Dermis blood vessel endothelial cell (primary cell): ENCODE measurements around the gene OSBPL2. TPM values are rescaled to one million over a fixed set of nuclear protein-coding genes. Genes with fewer than 3 reads are reported as not detected.

ENCODE experiments used
- DNase-seq: peaks from one replicate; pipeline ENCODE4 v3.0.0; 2010
- total RNA-seq: library from RNA; depleted of rRNA; stranded (reverse); fragments of >200 nt; gene quantifications from 2 replicates; pipeline ENCODE4 v1.2.3, GENCODE V29; 2014

OSBPL2 gene
- total RNA-seq, 1 donor from 2014 or later: 35.7 TPM

DNA sequence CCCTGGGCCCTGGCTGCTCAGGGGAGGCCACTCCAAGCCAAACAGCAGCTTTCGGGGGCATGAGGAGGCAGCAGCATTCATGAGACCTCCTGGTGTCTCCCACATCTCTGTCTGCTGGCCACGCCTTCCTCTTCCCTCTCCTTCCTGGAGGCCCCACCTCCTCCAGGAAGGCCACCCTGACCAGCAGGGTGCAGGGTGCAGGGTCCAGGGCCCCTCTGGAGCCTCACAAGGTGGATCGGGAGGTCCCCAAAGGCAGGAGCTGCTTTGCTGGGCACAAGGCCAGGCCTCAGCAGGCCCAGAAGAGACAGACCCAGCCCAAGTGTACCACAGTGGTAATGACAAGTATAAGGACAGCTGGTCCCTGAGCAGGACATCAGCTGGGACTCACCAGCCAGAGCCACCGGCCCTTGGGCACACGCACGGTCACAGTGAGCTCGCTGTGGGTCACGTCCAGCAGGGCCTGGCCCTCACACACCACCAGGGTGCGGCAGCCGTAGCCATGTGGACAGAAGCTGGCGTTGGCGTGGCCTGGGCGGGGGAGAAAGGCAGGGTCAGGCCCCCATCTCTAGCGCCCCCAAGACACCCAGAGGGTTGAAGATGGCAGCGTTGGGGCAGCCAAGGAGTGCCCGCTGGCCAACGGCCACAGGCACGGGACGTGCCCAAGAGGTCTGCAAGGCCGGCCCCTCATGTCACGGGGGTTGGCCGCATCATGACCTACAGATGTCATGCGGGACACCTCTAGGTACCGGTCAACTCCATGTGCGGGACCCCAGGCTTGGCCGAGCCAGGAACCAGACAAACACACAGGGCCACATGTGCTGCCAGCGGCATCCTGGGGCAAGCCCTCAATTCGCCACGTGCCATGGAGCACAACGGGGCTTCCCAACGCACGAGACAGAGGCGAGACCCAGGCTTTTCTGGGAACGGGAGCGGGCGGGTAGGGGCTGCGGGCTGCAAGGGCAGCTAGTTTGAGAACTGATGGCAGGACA, 91.4 kb downstream of the OSBPL2 start:
- DNase-seq: no peak

DNA sequence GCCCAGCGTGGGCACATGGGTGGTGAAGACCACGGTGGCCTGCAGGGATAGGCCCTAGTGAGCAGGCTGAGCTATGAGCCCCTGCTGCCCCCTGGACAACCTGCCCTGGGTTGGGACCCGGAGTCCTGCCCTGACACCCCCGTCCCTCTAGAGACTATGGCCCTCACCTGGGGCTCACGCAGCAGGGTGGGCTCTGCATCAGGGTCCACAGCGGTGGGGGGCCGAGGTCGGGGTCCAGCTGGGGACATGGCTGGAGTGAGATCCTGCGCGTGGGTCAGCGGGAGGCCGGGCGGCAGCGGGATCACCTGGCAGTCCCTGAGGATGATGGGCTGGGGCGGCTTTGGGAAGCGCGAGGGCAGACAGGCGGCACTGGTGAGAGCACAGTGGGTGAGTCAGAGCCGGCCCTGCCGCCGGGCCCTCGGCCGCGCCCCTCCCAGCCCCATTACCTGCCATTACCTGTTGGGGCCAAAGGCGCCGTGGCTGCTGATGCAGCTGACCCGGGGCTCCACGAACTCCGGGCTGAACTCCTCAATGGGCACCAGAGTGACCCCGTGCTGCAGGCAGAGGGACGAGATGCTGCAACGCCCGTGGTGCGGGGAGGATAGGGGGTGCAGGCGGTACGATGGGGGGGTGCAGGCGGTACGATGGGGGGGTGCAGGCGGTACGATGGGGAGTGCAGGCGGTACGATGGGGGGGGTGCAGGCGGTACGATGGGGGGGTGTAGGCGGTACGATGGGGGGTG, 92.4 kb downstream of the OSBPL2 start:
- no peak for DNase-seq

DNA sequence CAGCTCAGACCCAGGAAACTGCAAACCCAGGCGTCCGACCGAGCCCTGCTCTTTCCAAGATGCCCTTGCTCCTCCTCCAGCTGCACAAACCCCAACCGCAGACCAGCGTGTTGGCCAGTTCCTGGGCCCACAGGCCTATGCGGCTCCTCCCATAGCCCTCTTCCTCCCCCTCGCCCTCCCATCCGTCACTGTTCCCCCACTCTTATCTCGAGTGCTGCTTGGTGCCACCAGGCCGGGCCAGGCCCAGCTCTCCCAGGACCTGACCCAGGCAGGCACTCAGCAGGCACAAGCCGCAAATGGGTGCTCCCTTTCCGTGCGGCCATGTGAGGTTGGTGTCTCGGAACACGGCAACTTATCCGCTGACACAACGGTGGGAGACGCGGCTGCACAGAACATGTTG, 93.0 kb downstream of the OSBPL2 start:
- DNase-seq: no peak

DNA sequence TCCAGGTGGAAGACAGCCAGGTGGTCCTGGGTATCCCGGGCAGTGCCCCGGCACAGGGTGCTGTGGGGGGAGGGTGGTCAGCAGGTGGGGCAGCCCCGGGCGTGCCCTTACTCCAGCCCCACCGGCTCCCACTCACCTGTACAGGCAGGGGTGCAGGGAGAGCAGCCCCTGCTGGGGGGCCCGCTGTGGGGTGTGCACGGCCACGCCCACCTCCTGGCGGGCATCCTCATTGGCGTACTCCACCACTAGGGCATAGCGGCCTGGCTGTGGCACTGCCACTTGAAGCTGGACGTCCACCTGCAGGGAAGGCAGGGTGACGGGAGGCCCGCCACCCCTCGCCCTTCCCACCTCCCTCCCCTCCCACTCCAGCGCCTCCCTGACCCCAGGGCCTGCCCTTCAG, 94.1 kb downstream of the OSBPL2 start:
- no peak for DNase-seq

DNA sequence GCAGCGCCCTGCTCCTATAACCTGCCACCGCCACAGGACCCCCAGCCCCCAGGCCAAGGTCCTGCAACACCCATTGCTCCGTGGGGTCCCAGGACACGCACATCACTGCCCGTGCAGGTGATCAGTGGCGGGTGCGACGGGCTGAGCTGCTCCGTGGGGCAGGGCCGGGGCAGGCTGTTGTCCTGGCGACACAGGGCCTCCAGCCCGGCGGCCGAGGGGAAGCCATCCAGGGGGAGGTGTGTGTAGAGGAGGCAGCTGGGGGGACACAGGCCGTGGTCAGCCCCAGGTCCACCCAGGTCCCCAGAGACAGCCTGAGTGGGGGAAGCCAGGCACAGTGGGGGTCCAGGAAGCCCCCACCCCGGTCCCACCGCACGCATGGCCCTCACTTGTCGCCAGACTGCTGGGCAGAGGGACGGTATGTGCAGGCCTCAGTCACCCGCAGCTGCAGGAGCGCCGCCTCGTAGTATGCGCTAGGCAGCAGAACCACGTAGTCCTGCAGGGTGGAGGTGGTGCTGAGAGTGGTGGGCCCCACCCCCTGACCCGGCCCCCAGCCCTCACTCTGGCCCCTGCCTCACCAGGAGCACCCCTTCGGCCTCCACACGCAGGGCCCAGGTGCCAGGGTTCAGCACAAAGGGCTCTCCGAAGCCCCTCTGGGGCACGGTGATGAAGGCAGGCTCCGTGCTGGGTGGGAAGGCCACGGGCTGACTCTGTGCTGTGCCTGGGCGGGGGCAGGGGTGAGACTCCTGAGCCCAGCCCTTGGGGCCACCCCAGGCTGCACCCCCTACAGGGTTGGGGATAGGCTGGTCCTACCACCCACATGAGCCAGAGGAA, 94.9 kb downstream of the OSBPL2 start:
- DNase-seq: no peak

DNA sequence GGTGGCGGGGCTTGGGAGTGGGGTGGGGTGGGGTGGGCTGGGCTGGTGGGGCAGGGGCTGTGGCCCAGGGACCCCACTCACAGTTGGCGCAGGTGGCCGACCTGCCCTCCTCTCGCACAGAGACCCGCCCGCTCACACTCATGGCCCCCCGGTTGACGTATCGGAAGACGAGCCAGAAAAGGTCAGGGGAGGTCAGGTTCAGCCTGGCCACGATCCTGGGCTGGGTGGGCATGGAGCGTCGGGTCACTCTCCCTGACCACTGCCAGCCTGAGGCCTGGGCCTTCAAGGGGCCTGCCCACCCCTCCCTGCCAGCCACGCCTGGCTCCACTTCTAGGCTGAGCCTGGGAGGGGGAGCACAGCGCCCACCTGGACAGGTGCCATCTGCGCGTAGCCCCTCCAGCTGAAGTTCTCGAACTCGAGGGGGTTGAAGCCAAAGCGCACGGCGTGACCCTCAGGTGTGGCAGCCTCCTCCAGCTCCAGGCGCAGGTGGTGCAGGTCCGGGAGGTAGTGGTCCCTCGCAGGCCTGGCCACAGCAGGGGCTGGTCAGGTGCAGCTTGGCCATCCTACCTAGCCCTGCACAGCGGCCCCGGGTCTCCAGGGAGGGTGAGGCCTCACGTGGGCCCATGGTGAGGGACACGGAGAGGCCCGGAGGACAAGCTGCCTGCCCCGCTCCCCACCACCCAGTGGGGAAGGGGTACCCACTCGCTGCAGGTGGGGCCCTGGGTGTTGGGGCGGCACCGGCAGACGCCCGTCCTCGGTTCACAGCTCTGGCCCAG, 95.7 kb downstream of the OSBPL2 start:
- no peak for DNase-seq

DNA sequence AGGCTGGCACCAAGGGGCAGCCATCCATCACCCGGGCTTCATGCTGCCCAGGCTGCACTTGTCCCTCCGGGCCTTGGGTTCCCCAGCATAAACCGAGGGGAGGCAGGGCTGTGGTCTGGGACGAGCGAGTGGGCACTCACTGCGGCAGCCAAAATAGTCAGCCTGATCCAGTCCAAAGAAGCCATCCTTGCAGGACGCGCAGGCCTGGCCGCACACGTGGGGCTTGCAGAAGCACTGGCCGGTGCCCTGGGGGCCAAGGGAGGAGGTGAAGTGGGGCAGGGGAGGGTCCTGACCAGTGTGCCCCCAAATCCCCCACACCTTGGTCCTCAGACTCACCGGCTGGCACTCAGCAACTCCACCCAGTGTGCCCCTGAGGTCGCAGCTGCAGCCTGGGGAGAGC, 96.6 kb downstream of the OSBPL2 start:
- no peak for DNase-seq

DNA sequence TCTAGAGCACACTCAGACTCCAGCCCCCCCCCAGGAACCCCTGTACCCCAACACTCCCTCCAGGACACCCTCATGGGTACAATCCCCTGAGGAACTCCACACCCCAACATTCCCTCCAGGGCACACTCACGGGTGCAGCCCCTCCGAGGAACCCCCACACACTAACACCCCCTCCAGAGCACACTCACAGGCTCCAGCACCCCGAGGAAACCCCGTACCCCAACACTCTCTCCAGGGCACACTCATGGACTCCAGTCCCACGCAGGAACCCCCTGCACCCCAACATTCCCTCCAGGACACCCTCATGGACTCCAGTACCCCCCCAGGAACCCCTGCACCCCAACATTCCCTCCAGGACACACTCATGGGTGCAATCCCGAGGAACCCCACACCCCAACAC, 97.2 kb downstream of the OSBPL2 start:
- no peak for DNase-seq

DNA sequence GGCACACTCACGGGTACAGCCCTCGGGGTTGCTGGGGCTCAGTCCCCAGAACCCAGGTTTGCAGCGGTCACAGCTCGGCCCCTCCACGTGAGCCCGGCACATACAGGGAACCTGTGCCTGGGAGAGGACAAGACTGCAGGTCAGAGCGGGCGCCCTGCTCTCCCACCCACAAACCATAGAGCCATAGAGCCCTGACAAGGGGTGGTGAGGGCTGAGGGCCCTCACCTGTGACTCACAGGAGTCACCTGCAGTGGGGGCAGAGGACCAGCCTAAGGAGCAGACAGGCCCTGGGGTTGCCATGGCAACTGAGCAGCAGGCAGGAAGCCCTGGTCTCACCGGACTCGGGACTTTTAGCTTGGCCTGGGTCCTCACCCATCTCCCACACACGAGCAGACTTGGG, 98.0 kb downstream of the OSBPL2 start:
- DNase-seq: no peak

DNA sequence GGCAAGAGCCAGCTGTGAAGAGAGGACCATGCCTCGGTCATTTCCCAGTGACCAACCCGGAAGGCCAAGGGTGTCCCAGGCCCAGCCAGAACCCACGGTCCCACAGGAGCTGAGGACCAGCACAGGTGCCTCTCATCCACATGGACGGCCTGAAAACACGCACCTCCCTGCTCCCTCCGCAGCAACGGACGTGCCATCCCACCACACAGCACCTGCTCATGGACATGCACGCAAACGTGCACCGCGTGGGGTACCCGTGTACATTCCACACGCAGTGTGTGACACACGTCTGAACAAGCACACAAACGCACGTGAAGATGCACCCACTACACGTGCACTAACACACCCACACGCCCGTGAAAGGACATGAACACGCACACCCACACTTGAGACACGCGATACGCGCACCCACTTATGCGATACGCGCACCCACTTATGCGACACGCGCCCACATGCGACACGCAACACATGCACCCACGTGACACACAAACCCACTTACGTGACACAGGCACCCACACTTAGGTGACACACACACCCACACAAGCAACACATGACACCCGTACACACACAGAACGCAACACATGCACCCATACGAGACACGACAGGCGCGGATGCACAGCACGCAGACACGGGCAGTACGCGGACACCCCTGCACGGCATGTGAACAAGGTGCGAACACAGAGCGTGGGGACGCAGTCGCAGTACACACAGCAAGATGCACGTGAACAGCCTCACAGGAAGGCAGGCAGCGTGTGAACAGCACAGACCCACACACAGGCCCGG, 98.6 kb downstream of the OSBPL2 start:
- no peak for DNase-seq

DNA sequence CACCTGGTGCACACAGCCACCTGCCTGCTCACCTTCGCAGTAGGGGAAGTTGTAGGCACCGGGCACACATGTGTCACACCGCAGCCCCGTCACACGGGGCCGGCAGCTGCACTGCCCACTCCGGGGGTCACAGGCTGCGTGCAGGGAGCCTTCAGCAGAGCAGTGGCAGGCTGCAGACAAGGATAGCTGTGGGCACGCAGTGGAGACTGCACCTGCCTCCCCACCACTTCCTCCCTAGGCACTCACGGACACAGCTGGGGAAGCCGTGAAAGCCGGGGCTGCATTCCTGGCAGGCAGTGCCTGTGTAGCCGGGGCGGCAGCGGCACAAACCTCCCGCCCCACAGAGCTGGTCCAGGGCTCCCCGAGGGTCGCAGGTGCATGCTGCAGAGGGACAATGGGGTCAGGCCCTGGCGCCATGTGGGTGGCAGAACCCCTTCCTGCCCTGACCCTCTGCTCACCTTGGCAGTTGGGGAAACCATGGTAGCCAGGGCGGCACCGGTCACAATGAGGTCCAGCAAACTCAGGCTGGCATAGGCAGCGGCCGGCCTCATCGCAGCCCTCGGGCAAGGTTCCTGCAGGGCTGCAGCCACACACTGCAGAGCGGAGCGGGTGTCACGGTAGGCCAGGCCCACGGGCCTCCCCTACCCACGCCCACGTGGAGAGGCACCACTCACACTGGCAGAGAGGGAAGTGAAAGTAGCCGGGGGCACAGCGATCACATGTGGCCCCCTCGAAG, 99.4 kb downstream of the OSBPL2 start:
- no peak for DNase-seq

DNA sequence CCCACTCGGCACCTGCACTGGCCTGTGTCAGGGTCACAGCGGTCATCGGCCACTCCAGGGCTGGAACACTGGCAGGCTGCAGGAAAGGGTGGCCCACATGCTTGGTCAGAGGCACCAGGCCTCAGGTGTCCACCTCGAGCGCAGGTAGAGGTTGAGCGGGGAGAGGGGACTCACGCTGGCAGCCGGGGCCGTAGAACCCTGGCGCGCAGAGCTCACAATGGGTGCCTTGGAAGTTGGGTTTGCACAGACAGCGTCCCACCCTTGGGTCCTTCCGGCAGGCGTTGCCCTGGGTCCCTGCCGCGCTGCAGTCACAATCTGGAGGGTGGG, 99.9 kb downstream of the OSBPL2 start:
- DNase-seq: no peak

DNA sequence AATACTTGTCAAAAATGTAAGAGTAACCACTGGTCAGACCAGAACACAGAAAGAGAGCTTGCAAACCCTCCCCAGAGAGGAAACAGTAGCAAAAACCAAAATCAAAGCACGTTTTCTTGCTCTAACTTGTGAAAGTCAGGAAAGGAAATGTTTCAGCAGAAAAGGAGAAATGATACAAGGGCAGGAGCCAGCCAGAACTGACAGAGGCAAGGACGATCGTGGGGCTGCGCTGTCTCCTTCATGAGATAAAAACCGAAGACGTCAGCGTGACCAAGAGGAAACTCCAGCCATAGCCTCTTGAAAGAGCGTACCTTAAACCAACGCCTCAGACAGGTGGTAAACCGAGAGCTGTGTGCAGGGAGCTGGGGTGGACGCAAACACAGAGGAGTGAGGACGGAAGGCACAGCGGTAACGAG, 101.3 kb downstream of the OSBPL2 start:
- no peak for DNase-seq

DNA sequence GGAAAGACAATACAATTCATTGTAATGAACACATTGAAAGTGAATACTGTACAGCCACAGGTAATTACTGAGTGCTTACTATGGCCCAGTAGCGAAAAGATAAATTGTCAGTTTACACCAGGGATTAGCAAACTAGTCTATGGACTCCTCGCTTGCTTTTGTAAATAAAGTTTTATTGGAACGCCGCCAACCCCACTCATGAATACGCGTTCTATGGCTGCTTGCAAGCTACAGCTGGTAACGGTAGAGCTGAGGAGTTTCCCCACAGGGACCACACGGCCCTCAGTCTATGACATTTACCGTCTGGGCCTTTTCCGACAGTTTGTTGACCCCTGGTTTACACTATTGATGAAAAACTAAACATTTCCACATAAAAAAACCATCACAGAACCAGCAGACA, 104.6 kb downstream of the OSBPL2 start:
- no peak for DNase-seq

DNA sequence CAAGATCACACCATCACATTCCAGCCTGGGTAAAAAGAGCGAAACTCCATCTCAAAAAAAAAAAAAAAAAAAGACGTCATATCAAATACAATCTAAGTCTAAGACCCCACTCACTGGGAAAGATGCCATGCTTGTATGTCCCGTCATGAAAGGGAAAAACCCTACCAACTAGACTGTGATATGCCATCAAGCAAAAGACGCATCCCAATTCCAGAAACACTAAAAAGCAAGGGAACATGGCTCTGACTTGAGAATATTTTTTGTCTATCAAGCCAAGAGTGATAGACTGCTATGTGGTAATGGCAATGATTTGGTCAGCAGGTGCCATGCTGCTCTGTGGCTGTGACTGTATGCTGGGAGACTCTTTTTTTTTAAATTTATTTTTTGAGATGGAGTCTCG, 105.8 kb downstream of the OSBPL2 start:
- DNase-seq: no peak

DNA sequence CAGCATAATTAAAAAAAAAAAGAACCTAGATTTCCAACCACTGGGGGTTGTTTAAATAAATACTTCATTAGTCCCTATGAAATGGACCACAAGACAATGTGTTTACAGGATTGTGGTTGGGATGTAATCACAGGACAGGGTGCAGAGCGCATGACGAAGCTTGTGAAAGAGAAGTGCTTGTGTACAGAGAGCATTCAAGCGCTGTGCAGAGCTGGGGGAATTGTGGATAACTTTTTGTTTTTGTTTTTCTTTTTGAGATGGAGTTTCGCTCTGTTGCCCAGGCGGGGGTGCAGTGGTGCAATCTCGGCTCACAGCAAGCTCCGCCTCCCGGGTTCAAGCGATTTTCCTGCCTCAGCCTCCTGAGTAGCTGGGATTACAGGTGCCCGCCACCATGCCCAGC, 106.5 kb downstream of the OSBPL2 start:
- DNase-seq: no peak
